HG03565 (cell line): ENCODE measurements around the gene PPFIA4.

Source experiments
- ATAC-seq: cut with Tn5 transposase; IDR thresholded peaks from one replicate; pipeline ENCODE4 v1.9.1; 2021; ENCODE audit warnings: mild to moderate bottlenecking, moderate library complexity; ENCODE audit not compliant: unreplicated experiment

The PPFIA4 gene

DNA sequence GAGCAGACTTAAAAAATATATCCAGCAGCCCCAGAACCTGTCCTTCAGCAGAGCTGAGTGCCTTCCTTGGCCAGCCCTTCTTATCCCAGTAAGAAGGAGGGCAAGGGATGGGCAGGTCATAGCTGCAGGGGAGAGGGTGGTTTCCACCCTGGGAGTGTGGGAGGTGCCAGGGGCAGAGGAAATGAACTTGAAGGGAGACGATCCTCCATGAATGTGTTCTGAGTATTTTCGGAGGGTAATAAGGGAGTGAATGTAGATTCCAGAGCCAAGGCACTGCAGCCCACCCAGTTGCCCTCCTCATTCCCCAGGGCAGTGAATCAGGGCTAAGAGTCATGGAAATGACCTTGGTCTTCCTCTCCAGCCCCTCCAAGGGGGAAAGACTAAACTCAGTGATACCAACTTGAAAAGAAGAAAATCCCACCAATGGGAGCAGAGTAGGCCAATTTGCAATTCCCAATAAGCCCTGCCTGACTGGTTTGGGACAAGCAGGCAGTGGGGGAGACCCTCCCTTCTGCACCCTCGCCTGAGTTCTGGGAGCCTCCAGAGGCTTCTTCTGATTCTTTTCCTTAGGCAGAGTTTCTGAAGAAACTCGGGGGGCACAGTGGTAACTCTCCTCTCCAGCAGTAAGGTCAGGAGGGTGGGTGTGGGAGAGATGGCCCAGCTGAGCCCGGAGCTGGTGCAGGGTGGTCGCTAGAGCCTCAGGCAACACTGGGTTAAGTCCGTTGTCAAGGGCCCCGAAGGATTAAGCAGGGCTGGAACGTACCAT lies 55.4 kb downstream of the PPFIA4 start:
- no peak for ATAC-seq

DNA sequence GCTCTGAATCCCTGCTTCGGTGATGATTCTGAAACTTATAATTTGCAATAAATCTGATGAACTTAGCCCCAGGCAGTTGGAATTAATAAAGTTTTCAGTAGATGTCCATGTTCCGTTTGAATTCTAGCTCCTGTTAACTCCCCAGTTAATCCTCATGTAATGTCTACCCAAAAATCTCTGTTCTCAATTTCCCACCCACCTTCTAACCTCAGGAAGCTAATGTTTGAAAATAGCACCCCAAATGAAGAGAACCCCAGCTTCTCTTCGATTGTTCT lies 55.9 kb downstream of the PPFIA4 start:
- no peak for ATAC-seq

DNA sequence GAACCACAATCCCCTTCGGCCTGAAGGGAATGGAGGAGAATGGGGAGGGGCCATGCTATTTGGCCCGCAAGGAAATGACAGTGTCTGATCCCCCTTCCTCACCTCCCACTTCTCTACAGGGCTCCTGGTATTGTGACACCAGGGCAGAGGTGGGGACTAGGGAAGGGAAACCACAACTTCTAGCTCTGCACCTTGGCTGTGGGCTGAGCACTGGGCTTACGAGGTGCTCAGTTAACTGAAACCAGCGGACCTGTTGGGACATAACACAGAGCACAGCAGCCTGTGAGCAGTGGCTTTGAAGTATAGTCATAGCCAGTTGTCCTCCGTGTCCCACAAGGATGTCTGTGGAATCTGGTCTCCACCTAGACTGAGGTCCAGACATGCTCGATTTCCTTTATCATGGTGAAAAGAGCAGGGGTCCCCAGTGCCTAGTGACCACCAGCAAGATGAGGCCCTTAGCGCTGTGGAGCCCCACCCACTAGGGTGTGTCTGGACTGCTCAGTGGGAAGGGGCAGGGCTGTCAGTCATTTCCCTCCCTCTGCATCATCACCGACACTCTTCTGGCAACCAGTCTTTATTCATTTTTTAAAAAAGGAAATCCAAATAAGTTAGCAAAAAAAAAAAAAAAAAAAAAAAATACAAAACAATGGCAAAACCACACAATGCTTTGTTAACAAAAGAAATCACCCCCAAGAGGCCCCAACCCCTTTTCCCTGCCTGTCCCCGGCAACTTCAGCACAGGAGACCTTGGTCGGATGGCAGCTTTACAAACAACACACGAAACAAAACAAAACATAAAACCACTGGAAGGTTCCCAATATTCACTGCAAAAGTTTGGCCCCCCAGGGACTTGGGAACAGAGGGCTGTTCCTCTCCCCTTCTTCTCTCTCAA lies 56.5 kb downstream of the PPFIA4 start:
- no peak for ATAC-seq

DNA sequence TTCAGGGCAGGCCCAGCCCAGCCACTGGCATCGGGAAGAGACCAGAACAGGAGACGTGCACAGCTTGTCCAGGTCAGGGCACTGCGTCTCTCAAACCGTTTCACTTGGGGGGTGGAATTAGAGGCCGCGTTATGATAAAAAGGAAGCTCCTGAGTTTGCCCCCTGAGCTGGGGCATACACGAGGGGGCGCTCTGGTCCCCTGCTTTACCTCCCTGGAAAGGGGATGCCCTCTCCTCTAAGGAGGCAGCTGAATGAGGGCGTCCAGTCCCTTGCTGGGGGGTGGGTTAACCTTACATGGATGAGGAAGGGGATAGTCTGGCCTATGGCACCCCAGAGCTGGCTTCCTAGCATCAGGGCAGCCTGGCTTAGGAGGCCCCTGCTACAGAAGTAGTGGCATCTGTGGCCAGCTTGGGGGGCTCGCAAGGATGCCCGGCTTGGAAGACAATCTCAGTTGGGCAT lies 57.2 kb downstream of the PPFIA4 start:
- ATAC-seq: no peak

DNA sequence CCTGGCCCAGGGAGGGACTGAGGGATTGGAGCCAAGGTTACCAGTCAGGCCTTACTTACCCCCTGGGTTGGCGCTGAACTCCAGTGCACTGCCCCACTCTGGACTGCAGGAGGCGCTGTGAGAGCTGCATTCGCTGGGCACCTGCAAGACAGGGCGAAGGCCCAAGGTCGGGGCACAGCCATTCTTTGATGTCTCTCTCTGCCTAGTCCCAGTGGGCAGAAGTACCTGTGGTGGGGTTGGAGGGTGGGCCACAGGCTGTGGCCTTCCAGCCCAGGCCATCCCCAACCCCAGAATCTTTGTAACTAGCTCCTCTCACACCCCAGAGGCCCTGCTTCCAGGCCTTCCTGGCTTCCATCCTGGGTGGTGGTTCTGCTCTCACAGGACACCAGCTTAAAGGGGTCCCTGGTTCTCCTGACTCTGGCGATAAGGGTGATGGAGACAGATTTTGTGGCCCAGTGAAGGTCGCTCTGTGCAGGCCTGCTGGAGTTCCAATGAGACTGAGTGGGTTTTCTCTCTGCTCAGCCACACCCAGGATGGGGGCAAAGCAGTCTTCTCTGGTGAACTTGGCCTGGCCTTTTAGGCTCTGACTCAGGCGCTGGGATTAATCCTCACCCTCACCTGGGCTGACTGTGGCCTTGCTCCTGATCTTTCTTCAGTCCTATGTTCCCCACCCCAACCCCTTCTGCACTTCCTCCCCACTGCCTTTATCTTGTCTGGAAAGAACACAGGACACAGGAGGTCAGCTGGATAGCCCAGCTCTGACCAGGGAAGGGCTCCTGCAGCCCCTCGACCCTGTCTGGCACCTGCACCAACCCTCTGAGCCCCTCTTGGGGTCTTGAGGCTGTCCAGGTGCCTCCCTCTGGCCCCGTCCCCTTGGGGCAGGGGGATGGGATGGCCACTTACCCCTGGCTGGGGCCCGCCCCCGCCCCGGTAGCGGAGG lies 58.6 kb downstream of the PPFIA4 start:
- ATAC-seq: no peak

DNA sequence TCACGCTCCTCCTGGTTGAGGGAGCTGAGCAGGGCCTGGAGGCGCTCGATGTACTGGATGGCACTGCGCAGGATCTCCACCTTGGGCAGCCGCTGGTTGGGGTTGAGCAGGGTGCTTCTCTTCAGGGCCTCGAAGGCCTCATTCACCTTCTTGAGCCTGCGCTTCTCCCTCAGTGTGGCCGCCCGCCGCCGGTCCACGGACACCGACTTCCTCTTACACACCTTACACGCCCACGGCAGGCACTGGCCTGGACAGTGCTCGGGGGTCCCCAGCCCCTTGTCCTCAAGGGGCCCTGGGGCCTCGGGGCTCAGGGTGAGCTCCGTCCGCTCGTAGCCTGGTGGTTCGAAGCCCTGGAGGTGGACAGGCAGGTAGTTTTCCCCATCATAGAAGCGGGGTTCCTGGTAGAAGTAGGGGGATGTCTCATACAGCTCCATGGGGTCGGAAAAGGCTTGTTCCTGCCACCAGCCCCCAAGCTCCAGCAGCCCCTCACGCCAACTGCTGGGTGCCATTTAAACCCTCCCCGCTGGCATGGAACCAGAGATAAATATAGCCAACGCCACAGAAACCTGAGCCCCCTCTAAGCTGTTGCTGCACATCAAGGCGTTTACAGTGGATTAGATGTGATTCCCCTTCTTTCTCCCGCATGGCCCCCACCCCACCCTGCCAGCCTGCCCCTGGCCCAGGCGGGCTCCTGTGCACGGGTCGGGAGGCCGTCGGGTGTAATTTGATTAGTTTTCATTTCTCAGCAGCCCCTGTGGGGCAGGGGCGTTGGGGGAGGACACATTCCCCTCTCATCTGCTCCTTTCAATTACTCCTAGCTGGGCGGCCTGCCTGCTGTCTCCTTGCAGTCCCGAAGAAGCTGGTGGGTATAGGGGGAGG lies 59.5 kb downstream of the PPFIA4 start, which contains the start of gene MYOG:
MYOG (minus strand) TSS at position 485 of the 879 bp plus-strand sequence; CDS start at position 434, 51 bp downstream.
- no peak for ATAC-seq

DNA sequence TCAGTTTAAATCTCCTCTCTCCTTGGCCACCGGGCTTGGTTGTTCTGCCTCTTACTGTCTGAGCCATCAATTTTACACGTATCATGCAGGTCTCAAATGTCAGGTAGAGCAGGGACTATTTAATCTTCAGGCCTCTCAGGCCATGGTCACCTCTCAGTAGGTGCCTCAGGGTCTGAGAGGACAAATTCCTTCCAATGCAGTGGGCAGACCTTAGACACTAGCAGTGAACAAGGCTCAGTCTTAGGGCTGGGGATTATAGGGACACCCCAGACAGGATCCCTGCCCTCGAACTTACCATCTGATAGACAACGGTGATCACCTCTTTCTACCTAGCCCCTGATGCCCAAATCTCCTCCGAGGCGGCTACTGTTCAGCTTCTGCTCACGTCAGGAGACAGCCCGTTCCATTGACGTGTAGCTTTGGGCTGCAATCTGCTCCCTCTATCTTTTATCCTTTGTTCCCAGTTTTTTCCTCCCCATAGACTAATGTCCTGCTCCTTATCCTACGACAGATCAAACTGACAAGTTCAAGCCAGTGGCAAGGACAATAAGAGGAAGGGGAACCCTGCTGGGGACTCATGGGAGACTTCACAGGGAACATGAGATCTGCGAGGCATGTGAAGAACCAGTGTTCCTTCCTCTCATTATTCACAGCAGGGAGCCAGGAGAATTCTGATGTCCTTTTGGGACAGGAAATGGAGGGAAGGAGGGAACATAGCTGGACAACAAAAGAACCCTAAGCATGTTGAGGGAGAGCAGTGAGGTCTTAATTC lies 60.9 kb downstream of the PPFIA4 start:
- ATAC-seq: no peak

DNA sequence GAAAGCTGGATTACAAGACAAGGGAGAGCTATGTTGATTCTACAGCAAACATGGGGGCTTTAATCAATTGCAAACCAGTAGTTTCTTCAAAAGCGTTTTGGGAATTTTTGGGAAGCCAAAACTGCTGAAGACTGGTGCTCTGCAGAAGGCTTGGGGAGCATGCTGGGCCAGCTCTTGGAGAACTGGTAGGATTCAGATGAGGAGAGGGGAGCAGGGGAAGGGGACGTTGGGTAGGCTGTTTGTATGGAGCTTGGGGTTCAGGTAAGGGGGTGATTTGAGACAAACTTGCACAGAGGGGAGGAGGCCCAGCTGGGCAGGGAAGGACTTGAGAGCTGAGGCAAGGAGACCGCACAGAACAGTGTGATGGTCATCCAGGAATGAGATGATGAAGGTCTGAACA lies 62.1 kb downstream of the PPFIA4 start:
- no peak for ATAC-seq

DNA sequence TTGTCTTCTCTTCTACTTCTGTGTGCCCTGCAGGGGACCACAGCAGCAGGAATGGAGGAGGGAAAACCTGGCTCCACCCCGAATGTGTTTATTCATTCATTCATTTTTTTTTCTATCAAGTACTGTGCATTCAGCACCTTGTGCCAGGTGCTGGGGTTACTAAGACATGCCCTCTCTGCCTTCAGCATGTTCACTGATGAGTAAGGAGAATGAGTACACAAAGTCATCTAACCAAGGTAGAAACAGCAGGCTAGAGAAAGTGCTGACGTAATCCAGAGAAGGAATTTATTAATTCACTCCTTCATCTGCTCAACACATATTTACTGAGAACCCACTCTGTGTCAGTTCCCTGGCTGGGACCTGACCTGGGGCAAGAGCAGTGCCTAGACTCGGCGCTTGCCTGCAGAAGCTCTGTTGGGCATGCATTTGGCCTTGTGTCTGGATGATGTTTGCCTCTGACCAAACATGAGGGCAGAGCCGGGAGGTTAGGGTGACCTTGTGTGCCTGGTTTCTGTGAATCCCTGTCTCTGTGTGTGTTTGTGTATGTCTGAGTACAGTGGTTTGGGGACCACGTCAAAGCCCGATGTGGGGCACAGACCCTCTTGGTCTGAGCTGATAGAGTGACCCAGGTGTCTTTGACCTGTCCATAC lies 62.8 kb downstream of the PPFIA4 start:
- no peak for ATAC-seq

DNA sequence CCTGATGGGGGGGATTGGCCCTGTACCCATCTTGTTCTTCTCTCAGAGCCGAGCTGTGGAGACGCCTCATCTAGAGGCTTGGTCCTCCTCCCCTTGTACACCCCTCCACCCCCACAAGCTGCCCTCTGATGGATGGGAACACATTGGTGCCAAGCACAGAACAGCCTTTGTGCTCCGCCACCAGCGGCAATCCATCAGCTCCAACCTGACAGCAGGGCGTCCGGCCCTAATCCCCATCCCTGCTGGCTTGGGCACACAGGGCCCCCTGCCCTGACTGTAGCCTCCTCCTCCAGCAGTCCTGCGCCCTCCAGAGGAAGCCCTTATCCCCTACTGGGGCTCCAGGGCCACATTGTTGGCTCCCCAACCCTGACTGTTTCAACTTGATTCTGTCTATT lies 63.4 kb downstream of the PPFIA4 start:
- no peak for ATAC-seq

DNA sequence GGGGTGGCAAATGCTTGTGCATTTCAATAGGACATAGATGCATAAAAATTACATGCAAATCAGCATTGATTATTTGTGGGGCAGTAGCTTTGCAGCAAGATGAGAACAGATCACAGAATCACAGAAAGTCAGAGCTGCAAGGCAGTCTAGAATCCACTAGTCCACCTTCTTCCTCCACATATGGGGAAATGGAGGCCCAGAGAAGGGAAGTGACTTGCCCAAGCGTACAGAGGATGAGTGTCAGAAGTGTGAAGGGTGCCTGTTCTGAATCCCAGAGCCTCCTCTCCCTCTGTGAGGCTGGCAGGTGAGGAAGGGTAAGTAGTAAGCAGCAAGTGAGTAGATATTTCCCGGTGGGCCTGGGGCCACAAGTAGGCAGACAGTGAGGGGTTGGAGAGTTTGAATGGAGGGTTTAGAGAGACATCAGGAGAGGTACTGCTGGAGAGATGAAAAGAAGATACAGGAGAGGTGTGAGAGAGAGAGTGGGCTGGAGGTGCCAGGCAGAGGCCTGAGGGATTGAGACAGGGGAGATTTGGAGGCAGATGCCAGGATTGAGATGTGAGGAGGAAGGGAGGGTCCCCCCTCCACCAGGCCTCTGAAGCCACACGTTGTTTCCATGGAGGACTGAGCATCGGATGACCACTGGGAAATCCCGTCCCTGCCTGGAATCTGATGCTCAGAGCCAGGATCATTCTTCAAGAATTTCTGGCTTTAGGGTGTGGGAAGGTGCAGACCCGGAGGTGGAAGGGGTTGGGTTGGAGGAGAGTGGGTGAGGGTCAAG lies 64.3 kb downstream of the PPFIA4 start:
- no peak for ATAC-seq

DNA sequence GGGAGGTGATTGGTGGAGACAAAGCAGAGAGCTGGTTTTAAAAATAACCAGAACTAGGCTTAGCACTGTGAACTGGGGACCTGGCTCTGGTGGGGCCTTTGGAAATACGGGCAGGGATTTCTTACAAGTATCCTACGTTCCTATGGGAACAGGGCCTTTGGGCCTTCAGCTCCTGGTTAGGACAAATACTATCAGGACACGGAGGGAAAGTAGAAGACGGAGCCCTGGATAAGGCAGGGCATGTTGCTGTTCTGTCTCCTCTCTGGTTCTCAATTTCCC lies 64.8 kb downstream of the PPFIA4 start:
- no peak for ATAC-seq

DNA sequence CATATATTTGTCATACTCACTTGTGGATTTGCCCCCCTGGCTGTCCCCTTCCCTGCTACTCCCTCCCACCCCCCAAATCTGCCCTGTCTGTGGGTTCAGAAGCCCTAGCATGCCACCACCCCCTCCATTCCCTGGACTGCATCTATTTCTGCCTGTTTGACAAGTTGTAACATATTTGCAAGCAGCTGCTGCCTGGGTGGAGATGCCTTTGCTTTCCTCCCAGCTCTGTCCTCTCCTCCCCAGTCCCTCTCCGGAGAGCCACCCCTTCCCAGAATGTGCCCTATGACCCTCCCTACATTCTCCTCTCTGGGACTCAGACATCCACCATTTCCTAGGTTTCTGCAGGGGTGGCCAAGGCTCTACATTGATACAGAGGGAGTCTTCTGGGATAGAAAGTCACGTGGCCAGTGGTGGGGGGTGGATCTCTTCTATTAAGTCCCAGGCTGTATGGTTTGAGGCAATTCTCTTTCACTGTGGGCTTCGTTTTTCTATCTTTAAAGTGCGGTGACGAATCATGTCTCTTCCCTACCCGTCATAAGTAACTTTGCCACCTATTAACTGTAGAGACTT lies 65.6 kb downstream of the PPFIA4 start:
- ATAC-seq: no peak

DNA sequence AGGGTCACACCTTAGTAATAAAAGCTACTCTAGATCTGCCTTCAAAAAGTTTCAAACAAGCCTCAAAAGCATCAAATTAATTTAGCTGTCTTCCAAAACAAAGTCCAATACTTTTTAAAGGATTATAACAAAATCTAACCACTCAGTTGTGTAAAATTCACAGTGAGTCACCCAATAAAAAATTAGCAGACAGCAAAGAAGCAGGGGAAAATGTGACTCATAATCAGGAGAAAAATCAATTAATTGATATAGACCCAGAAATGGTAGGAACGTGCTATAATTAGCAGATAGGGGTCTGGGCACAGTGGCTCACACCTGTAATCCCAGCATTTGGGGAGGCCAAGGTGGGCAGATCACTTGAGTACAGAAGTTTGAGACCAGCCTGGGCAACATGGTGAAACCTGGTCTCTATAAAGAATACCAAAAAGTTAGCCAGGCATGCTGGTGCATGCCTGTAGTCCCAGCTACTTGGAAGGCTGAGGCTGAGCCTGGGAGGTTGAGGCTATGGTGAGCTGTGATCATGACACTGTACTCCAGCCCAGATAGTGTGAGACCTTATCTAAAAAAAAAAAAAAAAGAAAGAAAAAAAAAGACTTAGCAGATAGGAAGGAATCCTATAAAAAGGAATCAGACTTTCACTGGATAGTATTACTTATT lies 67.6 kb downstream of the PPFIA4 start:
- ATAC-seq: no peak

DNA sequence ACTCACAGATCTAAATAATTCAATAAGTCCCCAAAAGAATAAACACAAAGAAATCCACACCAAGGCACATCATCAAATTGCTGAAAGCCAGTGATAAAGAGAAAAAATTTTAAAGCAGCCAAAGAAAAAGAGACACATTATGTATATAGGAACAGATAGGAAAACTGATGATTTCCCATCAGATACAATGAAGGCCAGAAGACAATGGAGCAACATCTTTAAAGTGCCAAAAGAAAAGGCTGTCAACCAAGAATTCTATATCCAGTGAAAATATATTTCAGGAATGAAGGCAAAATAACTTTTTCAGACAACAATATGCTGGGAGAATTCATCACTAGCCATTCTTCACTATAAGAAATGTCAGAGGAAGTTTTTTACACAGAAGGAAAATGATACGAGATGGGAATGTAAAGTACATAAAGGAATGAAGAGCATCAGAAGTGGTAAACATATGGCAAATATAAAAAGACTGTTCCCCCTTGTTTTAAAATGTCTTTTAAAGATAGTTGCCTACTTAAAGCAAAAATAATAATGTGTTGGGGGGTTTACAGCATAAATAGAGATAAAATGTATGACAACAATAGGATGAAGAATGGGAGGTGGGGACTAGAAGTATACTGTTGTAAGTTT lies 68.9 kb downstream of the PPFIA4 start:
- no peak for ATAC-seq

DNA sequence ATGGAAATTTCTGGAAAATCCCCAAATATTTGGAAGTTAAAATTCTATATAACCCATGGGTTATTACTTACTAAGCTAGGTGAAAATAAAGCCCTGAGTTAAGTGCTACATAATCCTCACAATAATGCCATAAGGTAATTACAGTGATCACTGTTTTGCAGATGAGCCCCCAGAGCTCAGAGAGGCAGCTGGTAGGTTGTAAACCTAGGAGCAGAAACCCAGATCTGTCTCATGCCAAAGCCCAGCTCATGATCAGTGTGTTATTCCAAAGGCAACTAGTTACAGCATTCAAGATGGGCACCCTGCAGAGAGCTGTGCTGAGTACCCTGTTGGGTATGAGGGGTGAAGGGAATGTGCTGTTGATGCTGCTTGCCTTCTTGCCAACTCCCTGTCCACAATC lies 70.3 kb downstream of the PPFIA4 start:
- ATAC-seq: no peak

DNA sequence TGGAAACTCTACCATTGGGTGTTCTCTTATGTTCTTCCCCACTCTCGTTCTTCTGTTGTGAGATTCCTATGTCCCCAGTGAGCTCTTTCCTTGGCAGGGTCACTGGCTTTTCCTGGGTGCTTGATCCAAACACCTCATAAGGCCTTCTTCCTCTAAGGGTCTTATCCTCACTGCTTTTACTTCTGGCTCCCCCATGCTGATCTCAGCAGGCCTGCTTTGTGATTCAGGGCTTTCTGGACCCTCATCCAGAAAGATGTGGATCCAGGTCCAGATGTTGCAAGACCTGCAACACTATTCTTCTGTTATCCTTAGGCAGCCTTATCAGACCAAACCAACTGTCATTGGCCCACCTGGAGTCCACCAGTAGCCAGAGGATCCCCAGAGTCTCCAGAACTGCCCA lies 70.7 kb downstream of the PPFIA4 start:
- ATAC-seq: no peak
